Gastroesophageal sphincter (tissue), 4 donors: Measurements from ENCODE around the gene MBOAT1. TPM values are rescaled to one million over a fixed set of nuclear protein-coding genes. Genes with fewer than 3 reads are reported as not detected.

ENCODE experiments used
- ATAC-seq: fragments of 150-250 bp; one replicate; pipeline ENCODE4 v1.9.1; 2016; ENCODE audit warnings: mild to moderate bottlenecking, moderate library complexity
- H3K27ac ChIP-seq, 4 donors: fragments of 200-600 bp; sonication (generic) in 3 of 4; 1 replicate in 3 of 4; 2 replicates in 1 of 4; pipeline ENCODE4 v1.5.1; 2016 to 2019
- H3K27me3 ChIP-seq: fragments of 200-600 bp; sonication (generic); one replicate; pipeline ENCODE4 v1.5.1; 2019
- H3K36me3 ChIP-seq, 2 donors: fragments of 200-600 bp; sonication (generic); one replicate each; pipeline ENCODE4 v1.5.1; 2019; ENCODE audit warnings: control low read depth in 1 of 2
- H3K4me1 ChIP-seq, 3 donors: fragments of 200-600 bp; sonication (generic); 1 replicate in 2 of 3; 2 replicates in 1 of 3; pipeline ENCODE4 v1.5.1; 2016 to 2019; ENCODE audit warnings: control low read depth in 2 of 3
- H3K4me3 ChIP-seq, 2 donors: fragments of 200-600 bp; sonication (generic); one replicate each; pipeline ENCODE4 v1.5.1; 2019; ENCODE audit warnings: mild to moderate bottlenecking in 1 of 2, moderate library complexity in 1 of 2
- H3K9me3 ChIP-seq, 3 donors: fragments of 200-600 bp; sonication (generic); one replicate each; pipeline ENCODE4 v1.5.1; 2017 to 2019; ENCODE audit warnings: control low read depth in 2 of 3
- EP300 ChIP-seq: sonication (generic); formaldehyde crosslinking; IDR thresholded peaks from one replicate; pipeline ENCODE4 v1.6.1; 2017; ENCODE audit warnings: antibody characterized with exemption, mild to moderate bottlenecking
- POLR2A ChIP-seq, 2 donors: fragments of 450-650 bp; IDR thresholded peaks; one replicate each; pipeline ENCODE4 v1.6.1; 2017; ENCODE audit warnings: antibody characterized with exemption in 2 of 2, mild to moderate bottlenecking in 2 of 2, moderate library complexity in 1 of 2
- POLR2AphosphoS5 ChIP-seq: sonication (generic); formaldehyde crosslinking; IDR thresholded peaks from one replicate; pipeline ENCODE4 v1.6.1; 2017; ENCODE audit warnings: antibody characterized with exemption
- WGBS, 2 donors: methylation state at CpG; one replicate each; pipeline ENCODE4 v1.1.5; 2018; ENCODE audit warnings: low coverage in 1 of 2; 5-methylcytosine and 5-hydroxymethylcytosine counted together
- total RNA-seq, 4 donors: library from RNA; depleted of rRNA; stranded (reverse); fragments of >200 nt; gene quantifications; one replicate each; pipeline ENCODE4 v1.1.0, GENCODE V29; 2016
- TF ChIP-seq, protein P1 (sequence below), 4 experiments: fragments of 200-600 bp in 2 of 4; fragments of 450-650 bp in 2 of 4; sonication (generic) in 1 of 4; IDR thresholded peaks; one replicate each; pipeline ENCODE4 v1.5.1; 2017 to 2019; ENCODE audit warnings: antibody characterized with exemption in 4 of 4, mild to moderate bottlenecking in 2 of 4, moderate library complexity in 2 of 4

MBOAT1 gene
- total RNA-seq, 4 donors from 2014 or later, result 2.6 to 11.8 (median 4.4) TPM

DNA sequence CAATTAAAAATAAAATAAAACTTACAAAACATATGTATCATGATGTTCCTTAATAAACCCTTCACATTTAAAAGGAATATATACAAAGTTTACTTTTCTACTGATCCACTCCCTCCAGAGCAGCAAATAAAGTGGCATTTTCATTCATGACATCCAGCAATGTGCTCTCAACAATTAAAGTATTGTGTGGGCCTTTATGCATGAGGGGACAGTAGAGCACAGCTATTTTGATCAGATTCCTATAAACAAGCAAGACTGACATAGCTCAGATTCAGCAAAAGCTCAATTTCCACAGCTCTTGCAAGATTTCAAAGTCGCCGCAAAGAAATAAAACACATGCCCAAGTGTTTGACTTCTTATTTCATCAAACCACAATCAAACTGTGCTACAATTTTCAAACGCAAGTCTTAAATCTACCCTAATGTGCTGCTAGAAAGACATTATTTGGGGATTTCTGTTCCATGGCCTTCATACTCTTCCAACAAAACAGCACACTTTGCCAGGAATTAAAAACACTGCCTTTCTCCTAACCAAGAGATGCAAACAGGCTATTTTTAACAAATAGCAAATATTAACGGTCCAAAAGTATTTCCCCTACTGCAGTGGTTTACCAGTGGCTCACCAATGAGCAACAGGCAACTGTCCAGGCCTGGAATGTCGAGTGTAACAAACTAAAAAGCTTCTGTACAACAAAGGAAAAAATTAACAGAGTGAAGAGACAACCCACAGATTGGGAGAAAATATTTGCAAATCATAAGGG is 52.3 kb downstream of the MBOAT1 start:
- 51 to 53% methylated on average over 4 to 5 of the region's 5 CpGs for WGBS, 2 donors
- Histone ChIP-seq H3K27ac (peak overlapping the region in 2 of 4 donors; percentile 3 to 20), H3K36me3 (no peaks in the 10 kb centered on the region), H3K9me3 (no peaks in the 10 kb centered on the region), H3K4me3 (no peak overlapping the region), H3K4me1 (peaks cover 0 to 30% (median 0%) of the 10 kb centered on the region in 3 donors), H3K27me3 (no peaks in the 10 kb centered on the region)
- ATAC-seq, result no peak
- TF ChIP-seq, protein P1, sequence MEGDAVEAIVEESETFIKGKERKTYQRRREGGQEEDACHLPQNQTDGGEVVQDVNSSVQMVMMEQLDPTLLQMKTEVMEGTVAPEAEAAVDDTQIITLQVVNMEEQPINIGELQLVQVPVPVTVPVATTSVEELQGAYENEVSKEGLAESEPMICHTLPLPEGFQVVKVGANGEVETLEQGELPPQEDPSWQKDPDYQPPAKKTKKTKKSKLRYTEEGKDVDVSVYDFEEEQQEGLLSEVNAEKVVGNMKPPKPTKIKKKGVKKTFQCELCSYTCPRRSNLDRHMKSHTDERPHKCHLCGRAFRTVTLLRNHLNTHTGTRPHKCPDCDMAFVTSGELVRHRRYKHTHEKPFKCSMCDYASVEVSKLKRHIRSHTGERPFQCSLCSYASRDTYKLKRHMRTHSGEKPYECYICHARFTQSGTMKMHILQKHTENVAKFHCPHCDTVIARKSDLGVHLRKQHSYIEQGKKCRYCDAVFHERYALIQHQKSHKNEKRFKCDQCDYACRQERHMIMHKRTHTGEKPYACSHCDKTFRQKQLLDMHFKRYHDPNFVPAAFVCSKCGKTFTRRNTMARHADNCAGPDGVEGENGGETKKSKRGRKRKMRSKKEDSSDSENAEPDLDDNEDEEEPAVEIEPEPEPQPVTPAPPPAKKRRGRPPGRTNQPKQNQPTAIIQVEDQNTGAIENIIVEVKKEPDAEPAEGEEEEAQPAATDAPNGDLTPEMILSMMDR (IDR thresholded peaks at IDR 0.05), result no peak
- TF ChIP-seq POLR2A (IDR thresholded peaks at IDR 0.05), result no peak
- TF ChIP-seq POLR2AphosphoS5, result no peak
- no peak for TF ChIP-seq EP300

- TF ChIP-seq POLR2A (IDR thresholded peaks at IDR 0.05) (no peak), EP300 (no peak), POLR2AphosphoS5 (no peak)
- TF ChIP-seq, protein P1 (IDR thresholded peaks at IDR 0.05), result no peak
- H3K27ac ChIP-seq, result peak overlapping the region in 1 of 4 donors; percentile 4
Observed at GRCh38 chr6:20159098-20159497, 53.2 kb downstream of the MBOAT1 start.

DNA sequence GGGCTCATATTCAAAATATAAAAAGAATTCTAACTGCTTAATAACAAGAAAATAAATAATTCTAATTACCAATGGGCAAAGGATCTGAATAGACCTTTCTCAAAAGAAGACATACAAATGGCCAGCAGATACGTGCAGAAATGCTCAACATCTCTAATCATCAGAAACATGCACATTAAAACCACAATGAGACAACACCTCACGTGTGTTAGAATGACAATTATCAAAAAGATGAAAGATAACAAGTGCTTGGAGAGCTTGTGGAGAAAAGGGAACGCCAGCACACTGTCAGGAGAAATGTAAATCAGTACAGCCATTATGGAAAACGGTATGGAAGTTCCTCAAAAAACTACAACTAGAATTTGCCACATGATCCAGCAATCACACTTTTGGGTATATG is 53.6 kb downstream of the MBOAT1 start:
- H3K4me3 ChIP-seq, result no peak overlapping the region
- H3K4me1 ChIP-seq, result peaks cover 0 to 30% (median 0%) of the 10 kb centered on the region in 3 donors
- WGBS, 2 donors, result 76 to 100% methylated on average over 2 to 3 of the region's 4 CpGs
- H3K9me3 ChIP-seq, result no peaks in the 10 kb centered on the region
- no peaks in the 10 kb centered on the region for H3K36me3 ChIP-seq
- no peak for ATAC-seq
- no peak for TF ChIP-seq POLR2AphosphoS5
- TF ChIP-seq POLR2A (IDR thresholded peaks at IDR 0.05), result no peak
- H3K27me3 ChIP-seq, result no peaks in the 10 kb centered on the region
- no peak overlapping the region for H3K27ac ChIP-seq

More at GRCh38 chr6:20159098-20159497, 53.2 kb downstream of the MBOAT1 start:
- no peak for ATAC-seq
- Histone ChIP-seq H3K9me3 (no peaks in the 10 kb centered on the region), H3K36me3 (no peaks in the 10 kb centered on the region), H3K4me3 (no peak overlapping the region), H3K4me1 (peaks cover 0 to 30% (median 0%) of the 10 kb centered on the region in 3 donors), H3K27me3 (no peaks in the 10 kb centered on the region)
- 60 to 62% methylated on average over 3 to 4 of the region's 4 CpGs for WGBS, 2 donors

GRCh38 chr6:20156824-20157223 is 55.4 kb downstream of the MBOAT1 start:
- Histone ChIP-seq H3K36me3 (peaks cover 0 to under 1% of the 10 kb centered on the region in 2 donors), H3K27me3 (no peaks in the 10 kb centered on the region), H3K27ac (no peak overlapping the region), H3K4me3 (no peak overlapping the region), H3K4me1 (peaks cover 0 to 18% (median 0%) of the 10 kb centered on the region in 3 donors), H3K9me3 (no peaks in the 10 kb centered on the region)
- 88 to 93% methylated on average over 2 of the region's 2 CpGs for WGBS, 2 donors
- no peak for TF ChIP-seq POLR2A (IDR thresholded peaks at IDR 0.05)
- no peak for ATAC-seq

- Histone ChIP-seq H3K27me3 (no peaks in the 10 kb centered on the region), H3K27ac (no peak overlapping the region), H3K36me3 (peaks cover 0 to 13% of the 10 kb centered on the region in 2 donors), H3K4me3 (no peak overlapping the region), H3K4me1 (peaks cover 0 to under 1% (median 0%) of the 10 kb centered on the region in 3 donors), H3K9me3 (no peaks in the 10 kb centered on the region)
- 80 to 94% methylated on average over 1 to 2 of the region's 2 CpGs for WGBS, 2 donors
- ATAC-seq, result no peak
- TF ChIP-seq, protein P1 (IDR thresholded peaks at IDR 0.05), result no peak
- TF ChIP-seq POLR2A (IDR thresholded peaks at IDR 0.05) (no peak), POLR2AphosphoS5 (no peak), EP300 (no peak)
Observed at GRCh38 chr6:20154753-20155152, 57.5 kb downstream of the MBOAT1 start.

- no peaks in the 10 kb centered on the region for H3K27me3 ChIP-seq
- H3K4me3 ChIP-seq, result no peak overlapping the region
- WGBS, 2 donors, result 82 to 97% methylated on average over 3 of the region's 3 CpGs
- ATAC-seq, result no peak
- H3K36me3 ChIP-seq, result peaks cover 0 to 13% of the 10 kb centered on the region in 2 donors
- H3K9me3 ChIP-seq, result no peaks in the 10 kb centered on the region
- TF ChIP-seq POLR2AphosphoS5 (no peak), EP300 (no peak), POLR2A (IDR thresholded peaks at IDR 0.05) (no peak)
- TF ChIP-seq, protein P1 (IDR thresholded peaks at IDR 0.05), result no peak
- H3K4me1 ChIP-seq, result peaks cover 0 to 13% (median 0%) of the 10 kb centered on the region in 3 donors
- H3K27ac ChIP-seq, result no peak overlapping the region
Observed at GRCh38 chr6:20153194-20153593, 59.1 kb downstream of the MBOAT1 start.
